ENCODE data around the gene MOB3B.
"Not testable (repeated sequence)": the region's sequence is repeated elsewhere in the genome, so short reads cannot be mapped to it uniquely, and the experiment has no call there.

Gene MOB3B

GRCh38 chr9:27430750-27431535, 98.7 kb downstream of the MOB3B start:
- Histone ChIP-seq H3K4me1 (ENCODE audit: insufficient read depth, low read length) (peaks cover 48% of the 10 kb centered on the region), H3K36me3 (ENCODE audit: insufficient read depth, low read length) (no peaks in the 10 kb centered on the region), H3K9me3 (ENCODE audit: control insufficient read depth, insufficient read depth, low read length) (no peaks in the 10 kb centered on the region), H3K9ac (ENCODE audit: low read depth, low read length) (no peak overlapping the region)

GRCh38 chr9:27429917-27430316, 99.7 kb downstream of the MOB3B start:
- H3K9ac ChIP-seq (ENCODE audit: low read depth, low read length): no peak overlapping the region
- H3K4me1 ChIP-seq (ENCODE audit: insufficient read depth, low read length): peaks cover 55% of the 10 kb centered on the region
- H3K9me3 ChIP-seq (ENCODE audit: control insufficient read depth, insufficient read depth, low read length): no peaks in the 10 kb centered on the region
- no peaks in the 10 kb centered on the region for H3K36me3 ChIP-seq (ENCODE audit: insufficient read depth, low read length)

- H3K36me3 ChIP-seq (ENCODE audit: insufficient read depth, low read length): no peaks in the 10 kb centered on the region
- no peaks in the 10 kb centered on the region for H3K9me3 ChIP-seq (ENCODE audit: control insufficient read depth, insufficient read depth, low read length)
- peaks cover 54% of the 10 kb centered on the region for H3K4me1 ChIP-seq (ENCODE audit: insufficient read depth, low read length)
- no peak overlapping the region for H3K9ac ChIP-seq (ENCODE audit: low read depth, low read length)
Observed at GRCh38 chr9:27429436-27429835, 100.2 kb downstream of the MOB3B start.

GRCh38 chr9:27428551-27428950, 101.1 kb downstream of the MOB3B start:
- no peak overlapping the region for H3K9ac ChIP-seq (ENCODE audit: low read depth, low read length)
- H3K4me1 ChIP-seq (ENCODE audit: insufficient read depth, low read length): peaks cover 45% of the 10 kb centered on the region
- no peaks in the 10 kb centered on the region for H3K9me3 ChIP-seq (ENCODE audit: control insufficient read depth, insufficient read depth, low read length)
- H3K36me3 ChIP-seq (ENCODE audit: insufficient read depth, low read length): no peaks in the 10 kb centered on the region

GRCh38 chr9:27427272-27427643, 102.4 kb downstream of the MOB3B start:
- Histone ChIP-seq H3K9ac (ENCODE audit: low read depth, low read length) (no peak overlapping the region), H3K4me1 (ENCODE audit: insufficient read depth, low read length) (peaks cover 44% of the 10 kb centered on the region), H3K9me3 (ENCODE audit: control insufficient read depth, insufficient read depth, low read length) (no peaks in the 10 kb centered on the region), H3K36me3 (ENCODE audit: insufficient read depth, low read length) (no peaks in the 10 kb centered on the region)

- H3K9me3 ChIP-seq (ENCODE audit: control insufficient read depth, insufficient read depth, low read length): no peaks in the 10 kb centered on the region
- H3K9ac ChIP-seq (ENCODE audit: low read depth, low read length): no peak overlapping the region
- peaks cover 44% of the 10 kb centered on the region for H3K4me1 ChIP-seq (ENCODE audit: insufficient read depth, low read length)
Observed at GRCh38 chr9:27426511-27427271, 102.9 kb downstream of the MOB3B start.

GRCh38 chr9:27425827-27426510, 103.6 kb downstream of the MOB3B start:
- no peaks in the 10 kb centered on the region for H3K36me3 ChIP-seq (ENCODE audit: insufficient read depth, low read length)
- peaks cover 41% of the 10 kb centered on the region for H3K4me1 ChIP-seq (ENCODE audit: insufficient read depth, low read length)
- no peak overlapping the region for H3K9ac ChIP-seq (ENCODE audit: low read depth, low read length)
- no peaks in the 10 kb centered on the region for H3K9me3 ChIP-seq (ENCODE audit: control insufficient read depth, insufficient read depth, low read length)

More at GRCh38 chr9:27426511-27427271, 102.9 kb downstream of the MOB3B start:
- no peaks in the 10 kb centered on the region for H3K36me3 ChIP-seq (ENCODE audit: insufficient read depth, low read length)

GRCh38 chr9:27423915-27424710, 105.5 kb downstream of the MOB3B start:
- Histone ChIP-seq H3K9ac (ENCODE audit: low read depth, low read length) (no peak overlapping the region), H3K4me1 (ENCODE audit: insufficient read depth, low read length) (peaks cover 36% of the 10 kb centered on the region), H3K9me3 (ENCODE audit: control insufficient read depth, insufficient read depth, low read length) (no peaks in the 10 kb centered on the region), H3K36me3 (ENCODE audit: insufficient read depth, low read length) (no peaks in the 10 kb centered on the region)

GRCh38 chr9:27422279-27422834, 107.3 kb downstream of the MOB3B start:
- peaks cover 27% of the 10 kb centered on the region for H3K4me1 ChIP-seq (ENCODE audit: insufficient read depth, low read length)
- no peaks in the 10 kb centered on the region for H3K9me3 ChIP-seq (ENCODE audit: control insufficient read depth, insufficient read depth, low read length)
- no peak overlapping the region for H3K9ac ChIP-seq (ENCODE audit: low read depth, low read length)
- H3K36me3 ChIP-seq (ENCODE audit: insufficient read depth, low read length): no peaks in the 10 kb centered on the region

GRCh38 chr9:27421577-27421976, 108.0 kb downstream of the MOB3B start:
- peaks cover 20% of the 10 kb centered on the region for H3K4me1 ChIP-seq (ENCODE audit: insufficient read depth, low read length)
- H3K9ac ChIP-seq (ENCODE audit: low read depth, low read length): no peak overlapping the region
- no peaks in the 10 kb centered on the region for H3K36me3 ChIP-seq (ENCODE audit: insufficient read depth, low read length)
- H3K9me3 ChIP-seq (ENCODE audit: control insufficient read depth, insufficient read depth, low read length): no peaks in the 10 kb centered on the region

- H3K4me1 ChIP-seq (ENCODE audit: insufficient read depth, low read length): not testable (repeated sequence)
Observed at GRCh38 chr9:27419558-27419957, 110.1 kb downstream of the MOB3B start.

GRCh38 chr9:27414220-27414761, 115.3 kb downstream of the MOB3B start:
- Histone ChIP-seq H3K9ac (ENCODE audit: low read depth, low read length) (no peak overlapping the region), H3K9me3 (ENCODE audit: control insufficient read depth, insufficient read depth, low read length) (no peaks in the 10 kb centered on the region), H3K4me1 (ENCODE audit: insufficient read depth, low read length) (peaks cover 17% of the 10 kb centered on the region), H3K36me3 (ENCODE audit: insufficient read depth, low read length) (no peaks in the 10 kb centered on the region)

More at GRCh38 chr9:27419558-27419957, 110.1 kb downstream of the MOB3B start:
- not testable (repeated sequence) for H3K9ac ChIP-seq (ENCODE audit: low read depth, low read length); H3K36me3 ChIP-seq (ENCODE audit: insufficient read depth, low read length); H3K9me3 ChIP-seq (ENCODE audit: control insufficient read depth, insufficient read depth, low read length)

GRCh38 chr9:27413511-27414219, 115.9 kb downstream of the MOB3B start:
- H3K4me1 ChIP-seq (ENCODE audit: insufficient read depth, low read length): peaks cover 17% of the 10 kb centered on the region

More at GRCh38 chr9:27413511-27414219, 115.9 kb downstream of the MOB3B start:
- Histone ChIP-seq H3K9me3 (ENCODE audit: control insufficient read depth, insufficient read depth, low read length) (no peaks in the 10 kb centered on the region), H3K9ac (ENCODE audit: low read depth, low read length) (no peak overlapping the region), H3K36me3 (ENCODE audit: insufficient read depth, low read length) (no peaks in the 10 kb centered on the region)
